HG03457 (cell line): ENCODE measurements around the gene DCST2.

Source experiments
- ATAC-seq: cut with Tn5 transposase; IDR thresholded peaks from one replicate; pipeline ENCODE4 v1.9.1; 2021; ENCODE audit warnings: moderate number of reproducible peaks; ENCODE audit not compliant: unreplicated experiment

Gene DCST2

DNA sequence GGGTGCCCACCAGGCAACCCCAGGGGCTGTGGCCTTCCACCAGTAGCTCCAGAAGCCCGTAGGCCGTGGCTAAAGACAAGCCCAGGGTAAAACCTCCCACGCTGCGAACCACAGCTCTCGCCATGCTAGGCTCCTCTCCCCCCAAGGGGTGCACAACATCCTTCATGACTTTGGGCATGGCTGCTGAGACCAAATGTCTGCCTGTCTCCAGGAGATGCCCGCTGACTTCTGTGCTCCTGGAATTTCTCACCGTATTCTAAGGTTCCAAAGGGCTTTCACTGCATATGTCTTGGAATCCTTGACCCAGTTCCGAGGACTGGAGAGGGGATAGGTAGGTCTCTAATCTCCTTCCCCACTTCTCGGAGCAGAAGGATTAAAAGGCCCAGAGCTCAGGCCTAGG, at the start of gene DCST2, which contains the start of gene DCST1:
Gene DCST2 (minus strand): TSS at position 258 of the 400 bp plus-strand sequence. CDS start 80 bp downstream, at position 178.
Gene DCST1 (plus strand): TSS at position 301 of the 400 bp plus-strand sequence. CDS start 213 bp downstream, outside the sequence.
- ATAC-seq = no peak

DNA sequence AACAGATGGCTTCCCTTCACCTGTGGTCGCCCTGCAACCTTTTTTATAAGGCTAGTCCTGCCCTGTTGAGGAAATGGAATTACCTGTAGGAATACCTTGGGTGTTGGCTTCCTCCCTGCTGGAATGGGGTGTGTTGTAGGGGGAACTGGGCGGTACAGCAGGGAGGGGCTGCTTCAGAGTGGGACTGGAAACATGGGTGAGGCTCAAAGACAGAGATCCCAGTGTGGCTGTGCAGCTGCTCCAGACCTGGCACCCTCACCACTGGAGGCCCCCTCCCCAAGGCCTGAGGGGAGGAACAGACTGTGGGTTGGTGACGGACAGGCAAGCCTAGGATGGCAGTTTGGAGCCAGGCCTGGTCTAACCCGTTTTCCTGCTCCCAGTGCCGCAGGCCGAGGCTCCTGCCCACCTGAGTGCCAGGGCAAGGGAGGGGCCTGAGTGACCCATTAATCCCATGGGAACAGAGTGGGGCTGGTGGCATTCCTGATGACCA, 49.5 kb upstream of the DCST2 start:
- no peak for ATAC-seq

DNA sequence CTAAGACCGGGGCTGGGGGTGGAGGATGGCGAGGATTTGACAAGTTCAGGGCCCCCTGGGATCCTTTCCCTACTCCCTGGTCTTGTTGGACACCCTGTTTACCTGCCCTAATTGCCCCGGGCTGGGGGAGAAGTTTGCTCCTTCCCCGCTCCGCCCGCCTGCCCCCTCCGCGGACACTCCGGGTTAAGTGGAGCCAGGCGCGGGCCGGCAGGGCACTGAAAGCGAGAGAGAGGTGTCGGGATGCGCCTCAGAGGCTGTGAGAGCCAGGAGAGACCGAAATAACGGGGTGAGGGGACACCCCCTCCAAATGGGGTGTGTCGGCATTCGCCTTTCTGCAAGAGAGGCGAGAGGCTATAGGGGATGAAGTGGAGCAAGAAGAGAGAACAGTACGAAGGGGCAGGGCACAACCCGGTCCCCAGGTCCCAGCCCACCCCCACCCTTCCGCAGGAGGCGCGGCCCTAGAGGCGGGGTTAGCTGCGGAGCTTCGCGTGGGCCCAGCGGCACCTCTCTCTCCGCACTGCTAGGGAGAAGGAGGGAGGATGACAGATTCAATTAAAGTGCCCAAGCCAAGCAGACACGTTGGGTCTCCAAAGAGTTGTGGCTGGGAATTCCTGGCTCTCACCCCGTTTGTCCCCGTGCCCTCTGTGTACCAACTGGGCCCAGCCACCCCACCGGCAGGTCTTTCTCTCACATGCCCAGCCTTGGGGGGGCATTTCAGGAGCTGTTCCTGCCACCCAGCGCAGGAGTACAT, 48.9 kb upstream of the DCST2 start:
- ATAC-seq = no peak

DNA sequence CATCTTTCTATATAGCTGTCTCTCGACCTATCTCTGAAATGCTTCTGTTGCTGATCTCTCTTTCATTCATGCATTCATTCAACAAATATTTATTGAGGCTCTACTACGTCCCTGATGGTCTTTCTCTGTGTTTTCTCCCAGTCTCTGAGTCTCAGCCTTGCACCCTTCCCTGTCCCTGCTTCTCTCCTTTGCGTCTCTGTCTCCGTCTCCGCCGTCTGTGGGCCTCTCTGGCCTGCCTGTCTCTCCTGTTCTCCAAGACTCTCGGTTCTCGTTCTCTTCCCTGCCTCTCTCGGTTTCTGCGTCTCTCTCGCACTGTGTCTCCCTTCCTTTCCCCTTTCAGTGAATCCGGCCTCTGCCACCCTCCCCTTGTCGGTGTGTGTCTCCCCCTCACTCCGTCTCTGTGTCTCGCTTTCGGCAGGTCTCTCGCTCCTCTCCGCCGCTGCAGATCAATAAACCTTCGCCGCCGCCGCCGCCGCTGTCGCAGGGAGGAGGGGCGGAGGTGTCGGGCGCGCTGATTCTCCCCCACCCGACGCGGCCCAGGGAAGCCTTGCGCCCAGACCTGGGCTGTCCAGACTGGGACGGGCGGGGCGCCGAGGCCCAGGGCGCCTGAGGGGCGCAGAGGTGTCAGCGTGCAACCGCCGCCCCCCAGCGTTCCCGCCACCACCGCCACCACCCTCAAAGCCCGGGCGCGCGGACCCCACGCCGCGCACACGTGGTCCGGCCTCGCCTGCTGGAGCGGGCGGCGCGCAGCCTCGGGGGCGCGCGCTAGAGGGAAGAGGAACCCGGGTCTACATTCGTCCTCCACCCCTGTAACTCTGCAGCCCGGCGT, 48.1 kb upstream of the DCST2 start:
- no peak for ATAC-seq

DNA sequence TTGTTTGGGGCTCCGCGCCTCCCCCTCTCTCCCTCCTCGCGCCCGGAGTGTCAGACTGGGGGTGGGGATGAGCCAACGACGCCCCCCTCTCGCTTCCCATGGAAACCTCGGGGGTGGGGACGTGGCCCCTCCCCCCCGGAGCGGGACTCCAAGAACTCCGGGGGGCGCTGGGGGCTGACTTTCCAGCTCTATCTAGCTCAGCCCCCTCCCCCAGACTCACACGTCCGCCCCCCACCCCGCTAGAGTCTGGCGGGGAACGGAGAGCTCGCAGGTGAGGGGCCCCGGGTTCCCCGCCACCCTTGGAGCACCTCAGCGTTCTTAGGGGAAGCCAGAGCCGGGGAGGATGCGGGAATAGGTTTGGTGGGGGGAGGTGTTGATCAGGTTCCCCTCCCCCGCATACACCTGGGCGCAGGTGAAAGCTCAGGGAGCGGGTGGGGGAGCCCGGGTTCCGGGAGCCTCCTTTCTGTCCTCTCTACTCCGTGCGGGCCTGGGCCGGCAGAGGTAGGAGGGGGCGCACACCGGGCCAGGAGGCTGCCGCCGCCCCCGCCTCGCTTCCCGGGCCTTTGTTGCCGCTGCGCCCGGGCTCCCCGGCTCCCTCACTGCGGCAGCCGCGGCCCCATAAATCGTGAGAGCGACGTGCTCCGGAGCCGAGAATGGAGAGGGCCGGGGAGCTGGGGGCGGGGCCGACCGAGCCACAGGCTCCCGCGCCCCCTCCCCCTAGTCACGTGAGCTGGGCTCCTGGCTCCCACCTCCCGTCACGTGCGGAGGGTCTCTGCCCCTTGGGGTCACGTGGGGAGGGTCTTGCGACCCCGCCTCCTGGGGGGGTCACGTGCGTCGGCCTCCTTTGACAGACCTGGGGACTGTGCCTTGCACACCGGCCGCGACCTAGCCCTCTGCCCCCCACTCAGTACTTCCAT, 47.0 kb upstream of the DCST2 start:
- ATAC-seq = no peak

DNA sequence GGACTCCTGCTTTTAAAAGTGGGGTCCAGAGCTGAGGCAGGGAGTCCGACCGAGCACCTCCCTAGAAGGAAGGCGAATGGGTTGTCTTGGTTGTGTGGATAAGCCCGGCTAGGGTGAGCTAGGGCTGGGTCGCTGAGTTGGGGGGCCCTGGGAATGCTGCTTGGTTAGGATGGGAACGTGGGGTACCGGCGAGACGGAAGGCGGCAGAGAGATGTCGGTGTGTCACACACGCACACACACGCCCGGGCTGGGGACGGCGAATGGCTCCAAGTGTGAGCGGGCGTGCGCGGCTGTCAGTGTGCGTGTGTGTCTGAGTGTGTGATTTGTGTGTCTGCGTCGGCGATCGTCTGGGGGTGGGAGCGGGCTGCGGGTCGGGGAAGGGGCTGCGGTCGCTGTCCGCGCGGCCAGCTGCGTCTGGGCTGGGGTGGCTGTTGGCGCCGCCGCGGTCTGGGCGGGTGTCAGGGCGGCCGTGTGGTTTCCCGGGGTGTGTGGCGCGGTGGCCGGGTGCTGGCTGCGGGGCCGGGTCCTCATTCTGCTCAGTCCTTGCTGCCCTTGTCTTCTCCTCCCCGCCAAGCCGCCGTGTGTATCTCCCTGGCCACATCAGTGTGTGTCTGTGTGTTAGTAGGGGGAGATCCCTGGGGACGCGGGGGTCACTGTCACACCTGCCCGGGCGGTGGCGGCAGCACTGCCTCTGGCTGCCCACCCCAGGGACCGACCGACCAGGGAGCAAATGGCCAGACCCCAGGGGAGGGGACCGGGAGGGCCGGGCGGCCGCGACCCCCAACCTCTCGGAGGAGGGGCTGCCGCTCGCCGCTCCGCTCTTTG, 46.1 kb upstream of the DCST2 start:
- no peak for ATAC-seq

DNA sequence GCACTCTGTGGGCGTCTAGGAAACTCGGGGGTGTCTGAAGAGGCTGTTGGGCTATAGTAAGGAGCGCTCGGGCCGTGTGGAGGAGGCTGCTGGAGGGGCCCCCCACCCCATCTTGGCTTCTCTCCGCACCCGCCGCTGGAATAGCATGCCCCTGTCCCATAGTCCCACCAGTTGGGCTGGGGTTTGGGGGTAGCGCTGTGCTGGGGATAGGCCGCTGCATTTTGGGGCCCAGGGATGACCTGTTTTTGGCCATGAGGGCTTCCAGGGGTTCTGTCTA, 45.6 kb upstream of the DCST2 start:
- ATAC-seq = no peak

DNA sequence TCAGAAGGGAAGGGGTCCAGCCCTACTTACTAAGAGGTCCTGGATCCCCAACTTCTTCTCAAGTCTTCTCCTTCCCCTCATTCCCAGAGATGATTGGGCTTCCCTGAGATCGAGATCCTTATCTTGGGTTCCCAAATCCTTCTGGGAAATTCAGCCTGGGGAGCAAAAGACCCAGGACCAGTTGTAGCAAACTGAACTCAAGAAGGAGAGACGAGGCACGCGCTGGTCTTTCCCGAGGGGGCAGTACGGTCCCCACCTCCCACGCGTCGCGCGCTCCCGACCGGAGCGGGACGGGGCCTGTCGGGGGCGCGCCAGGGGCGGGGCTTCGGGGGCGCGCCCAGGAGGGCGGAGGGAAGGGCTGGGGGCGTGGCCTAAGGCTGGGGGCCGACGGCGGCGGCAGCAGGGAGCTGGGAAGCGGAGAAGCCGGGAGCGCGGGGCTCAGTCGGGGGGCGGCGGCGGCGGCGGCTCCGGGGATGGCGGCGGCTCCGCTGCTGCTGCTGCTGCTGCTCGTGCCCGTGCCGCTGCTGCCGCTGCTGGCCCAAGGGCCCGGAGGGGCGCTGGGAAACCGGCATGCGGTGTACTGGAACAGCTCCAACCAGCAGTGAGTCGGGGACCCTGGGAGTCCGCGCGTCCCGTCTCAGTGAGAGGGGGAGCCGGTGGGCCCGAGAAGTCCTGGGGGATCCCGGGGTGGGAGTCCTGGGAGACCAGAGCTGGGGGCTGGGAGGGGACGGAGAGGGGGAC, 45.1 kb upstream of the DCST2 start, which contains the start of gene EFNA3:
Gene EFNA3 (plus strand): TSS at position 369 of the 741 bp plus-strand sequence. CDS start 105 bp downstream, at position 474.
- ATAC-seq = no peak

DNA sequence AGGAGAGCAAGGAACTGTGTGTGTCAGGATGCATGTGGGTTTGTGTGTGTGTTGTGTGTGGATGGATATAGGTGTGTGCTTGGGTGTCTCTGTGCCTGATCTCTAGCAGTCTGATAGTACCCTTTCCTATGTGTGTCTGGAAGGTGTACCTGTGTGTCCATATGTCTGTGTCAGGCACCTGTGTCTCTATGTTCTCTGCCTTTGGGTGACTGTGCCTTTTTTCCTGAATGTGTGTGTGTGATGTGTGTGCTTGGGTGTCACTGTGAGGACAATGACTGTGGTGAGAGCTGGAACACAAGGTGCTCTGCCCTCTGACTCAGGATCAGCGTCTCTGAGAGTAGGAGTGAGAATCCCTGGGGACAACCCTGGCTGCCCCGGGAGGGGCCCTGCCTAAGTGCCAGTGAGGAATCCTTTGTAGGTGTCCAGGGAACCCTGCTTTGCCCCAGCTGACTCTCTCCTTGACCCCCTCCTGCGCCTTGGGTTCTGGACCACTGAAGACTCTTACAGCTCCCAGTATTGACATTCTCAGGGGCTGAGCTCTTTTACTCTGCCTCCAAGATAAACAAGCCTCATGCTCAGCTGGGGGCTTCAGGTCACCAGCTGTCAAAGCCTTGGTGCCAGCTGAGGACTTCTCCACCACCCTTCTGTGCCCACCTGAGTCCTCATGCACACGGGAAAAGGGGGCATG, 44.3 kb upstream of the DCST2 start:
- ATAC-seq = no peak

DNA sequence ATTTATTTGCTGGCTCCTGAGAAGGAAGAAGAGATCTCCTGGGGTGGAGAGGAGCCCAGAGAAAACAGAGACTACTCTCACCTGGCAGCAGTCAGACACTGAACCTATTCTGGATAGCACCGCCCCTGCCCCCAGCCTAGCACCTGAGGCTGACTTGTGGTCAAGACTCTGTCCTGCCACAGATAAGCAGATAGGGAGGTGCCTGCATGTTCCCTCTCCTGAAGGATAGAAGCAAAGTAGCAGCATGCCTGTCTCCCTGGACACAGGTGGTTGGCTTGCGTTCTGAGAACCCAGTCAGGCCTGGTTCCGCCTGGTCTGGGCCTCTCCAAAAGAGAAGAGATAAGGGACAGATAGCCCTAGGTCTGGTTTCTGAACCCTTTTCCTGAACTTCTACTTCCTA, 43.8 kb upstream of the DCST2 start:
- no peak for ATAC-seq

DNA sequence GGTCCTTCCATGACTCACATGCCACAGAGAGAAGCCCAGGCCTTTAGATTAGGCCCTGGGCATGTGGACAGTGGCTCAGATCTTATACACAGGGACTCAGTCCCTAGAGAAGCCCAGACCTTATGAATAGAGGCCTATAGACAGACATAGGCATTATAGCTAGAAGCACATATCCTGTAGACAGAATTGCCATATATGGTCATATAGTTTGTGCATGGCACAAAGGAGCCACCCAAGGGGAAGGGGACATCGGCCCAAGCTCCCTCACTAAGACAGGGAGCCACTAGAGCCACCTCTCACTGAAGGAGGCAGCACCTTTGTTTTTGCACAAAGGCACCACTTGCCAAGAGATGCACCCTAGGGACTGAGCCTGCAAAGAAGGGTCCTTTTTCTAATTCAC, 42.8 kb upstream of the DCST2 start:
- ATAC-seq = no peak

DNA sequence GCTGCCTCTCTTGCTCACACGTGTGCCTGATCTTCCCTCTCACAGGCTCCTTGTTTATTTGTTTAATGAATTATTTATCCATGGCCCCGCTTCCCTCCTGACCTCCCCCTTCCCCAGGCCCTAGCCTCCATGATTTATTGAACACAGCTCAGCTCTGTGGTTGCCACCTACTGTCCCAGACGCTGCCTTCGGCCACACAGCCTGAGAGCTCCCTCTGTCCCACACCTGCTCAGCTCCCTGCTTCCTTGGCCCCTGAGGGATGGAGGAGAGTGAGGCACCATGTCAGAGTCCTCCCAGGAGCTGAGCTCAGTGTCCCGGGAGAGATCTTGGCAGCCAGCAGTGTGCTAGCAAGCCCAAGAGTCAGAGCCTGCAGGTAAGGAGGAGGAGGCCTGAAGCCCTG, 42.0 kb upstream of the DCST2 start:
- ATAC-seq = no peak

DNA sequence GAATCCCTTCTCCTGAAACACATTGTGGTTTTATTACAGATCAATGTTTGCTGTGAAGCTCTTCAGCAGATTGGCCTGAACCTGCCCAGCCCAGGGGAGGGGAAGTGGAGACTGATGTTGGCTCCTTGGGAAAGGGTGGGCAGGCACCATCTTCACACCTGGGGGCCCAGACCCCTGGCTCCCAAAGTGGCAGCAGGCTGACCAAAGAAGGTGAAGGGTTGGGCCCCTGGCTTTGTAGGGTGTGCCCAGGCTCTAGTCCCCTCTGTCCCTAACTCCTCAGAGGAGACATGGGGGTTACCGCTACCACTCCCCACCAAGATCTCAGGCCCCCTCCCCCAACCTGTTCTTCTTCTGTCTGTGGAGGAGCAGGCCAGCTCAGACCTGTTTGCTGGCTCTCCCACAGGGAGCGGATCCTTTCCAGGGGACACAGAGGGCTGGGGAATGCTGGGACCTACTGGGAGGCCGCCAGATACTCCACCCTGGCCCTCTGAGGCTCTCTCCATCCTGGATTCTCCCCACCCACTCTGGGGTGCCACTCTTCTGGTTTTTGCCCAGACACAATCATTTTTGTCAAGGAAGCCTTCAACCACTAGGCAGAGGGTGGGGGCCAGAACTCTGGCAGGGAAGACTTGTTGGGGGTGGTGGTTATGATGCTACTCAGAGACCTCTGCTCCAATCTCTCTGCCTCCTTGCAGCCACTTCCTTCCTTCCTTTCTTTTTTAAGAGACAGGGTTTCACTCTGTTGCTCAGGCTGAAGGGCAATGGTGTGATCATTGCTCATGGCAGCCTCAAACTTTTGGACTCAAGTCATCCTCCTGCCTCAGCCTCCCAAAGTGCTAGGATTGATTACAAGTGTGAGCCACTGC, 40.0 kb upstream of the DCST2 start:
- ATAC-seq = no peak

DNA sequence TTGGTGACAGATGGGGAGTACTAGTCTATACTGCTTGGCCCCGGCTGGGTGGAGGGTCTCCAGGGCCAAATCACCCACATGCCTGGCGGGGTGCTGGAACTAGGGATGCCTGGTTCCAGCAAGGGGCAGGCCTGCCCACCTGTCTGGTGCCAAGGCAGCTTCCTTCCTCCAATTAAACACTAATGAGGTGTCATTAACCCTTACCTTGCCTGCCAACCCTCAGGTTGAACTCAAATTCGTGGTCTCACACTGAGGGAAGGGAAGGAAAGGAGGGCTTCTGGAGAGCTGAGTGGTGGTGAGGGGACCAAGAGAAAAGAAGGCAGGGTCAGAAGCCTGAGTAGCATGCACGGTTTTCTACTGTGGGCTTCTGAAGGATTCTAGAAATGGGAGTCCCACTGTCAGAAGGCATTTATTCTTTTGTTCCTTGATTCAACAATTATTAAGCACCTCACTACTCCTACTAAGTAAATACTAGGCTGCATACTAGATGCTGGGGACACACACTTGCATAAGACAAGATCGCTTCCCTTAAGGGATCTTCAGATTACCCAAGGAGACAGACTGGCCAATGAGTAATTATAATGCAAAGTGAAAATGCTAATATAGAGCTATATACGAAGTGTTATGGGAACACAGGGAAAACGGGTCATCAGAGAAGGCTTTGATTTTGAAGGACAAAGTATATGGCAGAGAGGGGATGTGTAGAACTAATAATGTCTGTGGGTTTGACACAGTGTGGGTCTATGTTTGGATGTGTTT, 39.1 kb upstream of the DCST2 start:
- no peak for ATAC-seq

DNA sequence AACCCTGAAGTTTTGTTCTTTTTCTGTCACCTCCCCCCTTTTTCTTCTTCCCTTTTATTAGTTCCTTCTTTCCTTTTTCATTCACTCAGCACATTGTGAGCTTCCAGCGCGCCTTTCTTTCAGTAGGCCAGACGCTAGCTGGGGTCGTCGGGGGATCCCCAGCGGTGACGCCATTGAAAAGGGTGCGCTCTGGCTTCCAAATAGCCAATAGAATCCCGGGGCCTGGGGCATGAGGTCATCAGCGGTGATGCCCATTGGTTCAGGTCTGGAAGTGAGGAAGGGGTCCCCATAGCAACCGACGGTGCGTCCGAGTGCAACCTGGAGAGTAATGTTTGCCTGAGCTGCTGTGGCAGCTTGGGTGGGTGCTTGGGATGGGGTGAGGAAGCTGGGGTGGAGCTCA, 38.1 kb upstream of the DCST2 start:
- ATAC-seq = no peak

DNA sequence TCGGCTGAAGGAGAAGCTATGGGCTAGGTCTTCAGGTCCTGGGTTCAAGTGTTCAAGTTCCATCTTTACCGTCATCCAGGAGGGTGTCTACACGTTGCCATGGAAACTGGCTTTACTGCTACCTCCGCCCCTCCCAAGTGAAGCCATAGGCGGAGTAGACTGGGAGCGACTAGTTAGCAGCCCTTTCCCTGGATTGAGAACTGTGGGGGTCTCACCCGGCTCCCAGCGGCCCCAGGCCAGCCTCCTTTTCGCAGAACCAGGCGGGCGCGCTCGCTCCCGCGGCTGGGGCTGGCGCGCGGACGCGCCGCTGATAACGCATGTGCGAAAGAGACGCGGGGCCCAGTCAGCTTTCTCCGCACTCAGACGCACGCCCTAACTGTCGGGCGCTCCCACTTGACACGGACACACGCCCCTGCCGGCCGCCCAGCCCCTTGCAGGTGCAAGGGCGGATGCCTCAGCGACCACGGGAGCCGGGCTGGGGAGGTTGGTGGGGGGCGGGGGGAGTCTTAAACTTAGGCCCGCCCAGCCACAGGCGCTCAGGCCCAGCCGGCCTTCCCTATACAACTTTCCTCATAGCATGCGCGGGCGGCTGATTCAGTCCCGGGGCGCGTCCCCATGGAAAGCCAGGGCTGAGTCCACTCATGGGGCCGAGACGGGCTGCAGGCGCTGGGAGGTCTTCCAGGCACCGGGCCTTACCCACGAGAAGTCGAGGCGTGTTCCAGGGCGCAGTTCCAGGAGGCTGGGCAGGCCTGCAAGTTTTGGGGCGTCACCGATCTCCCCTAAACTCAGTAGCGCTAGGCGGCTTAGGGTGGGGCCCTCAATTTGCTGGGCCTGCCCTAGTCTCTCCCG, 37.4 kb upstream of the DCST2 start:
- ATAC-seq = no peak
